Measurements from ENCODE around the gene CYB5RL.

Gene CYB5RL

DNA sequence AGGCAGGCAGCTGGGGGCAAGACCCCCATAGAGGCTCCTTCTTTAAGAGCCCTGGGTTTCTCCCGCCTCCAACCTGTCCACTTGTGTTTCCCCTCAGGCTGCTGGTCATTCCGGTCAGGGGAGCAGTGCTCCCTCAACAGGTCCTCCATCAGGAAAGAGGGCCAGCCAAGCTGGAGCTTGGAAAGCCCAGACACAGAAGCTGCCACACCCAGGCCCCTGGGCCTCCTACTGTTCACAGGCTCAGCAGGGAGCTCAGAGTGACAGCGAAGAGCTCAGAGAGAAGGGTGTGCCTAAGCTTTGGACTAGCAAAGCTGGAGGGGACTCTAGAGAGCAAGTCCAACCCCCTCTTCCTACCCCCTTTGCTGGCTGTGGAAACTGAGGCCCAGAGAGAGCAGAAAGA, 36.8 kb downstream of the CYB5RL start:
- no peak for TF ChIP-seq CTCF (IDR thresholded peaks at IDR 0.05; ENCODE audit: control extremely low read depth, extremely low read depth, low read depth, missing control alignments)
- ChIA-PET POLR2A (no interaction called here), CTCF (interaction anchor here (1.9 kb wide), 1 partner anchor 39 kb away, joined by 4 read pairs; no protein-coding TSS in a partner anchor)
- no peak for DNase-seq (ENCODE audit: extremely low spot score)

DNA sequence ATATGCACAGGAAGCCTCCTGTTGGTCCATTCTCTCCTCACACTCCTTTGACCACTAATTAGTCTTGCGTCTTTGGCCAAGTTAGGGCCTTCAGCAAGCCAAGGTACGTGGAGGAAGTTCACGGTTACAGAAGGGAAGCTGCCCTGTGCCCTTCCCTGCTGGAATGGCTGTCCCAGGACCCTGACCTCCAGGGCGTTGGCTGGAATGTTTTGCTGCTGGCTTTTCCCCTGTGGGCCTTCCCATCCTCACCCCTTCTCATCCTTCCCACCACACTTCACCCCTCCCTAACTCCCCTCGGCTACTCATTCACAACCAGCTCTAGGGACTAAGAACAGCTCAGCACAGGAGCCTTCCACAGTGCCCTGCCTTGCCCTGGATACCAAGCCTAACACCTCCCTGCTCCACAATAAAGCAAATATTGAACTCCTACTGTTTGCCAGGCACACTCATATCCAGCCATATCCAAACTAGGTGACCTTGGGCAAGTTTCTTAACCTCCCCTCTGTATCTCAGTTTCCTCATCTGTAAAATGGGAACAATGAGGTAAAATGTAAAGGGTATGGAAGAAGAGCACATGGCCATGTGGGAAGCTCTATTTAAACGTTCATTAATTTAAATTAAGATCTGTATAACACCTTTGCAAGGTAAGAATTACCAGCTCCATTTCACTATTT, 38.2 kb downstream of the CYB5RL start:
- CTCF ChIA-PET, result interaction anchor here (1.1 to 1.9 kb wide), 2 partner anchors 10 to 40 kb away, joined by 4 to 9 read pairs; no protein-coding TSS in a partner anchor
- no peak for DNase-seq (ENCODE audit: extremely low spot score)
- POLR2A ChIA-PET, result no interaction called here
- TF ChIP-seq CTCF (IDR thresholded peaks at IDR 0.05; ENCODE audit: control extremely low read depth, extremely low read depth, low read depth, missing control alignments), result no peak

GRCh38 chr1:54160351-54160750, 39.5 kb downstream of the CYB5RL start:
- ChIA-PET CTCF (no interaction called here), POLR2A (no interaction called here)
- no peak for TF ChIP-seq CTCF (IDR thresholded peaks at IDR 0.05; ENCODE audit: control extremely low read depth, extremely low read depth, low read depth, missing control alignments)
- no peak for DNase-seq (ENCODE audit: extremely low spot score)

GRCh38 chr1:54159733-54160316, 40.0 kb downstream of the CYB5RL start:
- no peak for DNase-seq (ENCODE audit: extremely low spot score)
- TF ChIP-seq CTCF (IDR thresholded peaks at IDR 0.05; ENCODE audit: control extremely low read depth, extremely low read depth, low read depth, missing control alignments), result no peak
- POLR2A ChIA-PET, result no interaction called here
- CTCF ChIA-PET, result no interaction called here

- DNase-seq (ENCODE audit: extremely low spot score), result no peak
- ChIA-PET CTCF (no interaction called here), POLR2A (no interaction called here)
- no peak for TF ChIP-seq CTCF (IDR thresholded peaks at IDR 0.05; ENCODE audit: control extremely low read depth, extremely low read depth, low read depth, missing control alignments)
These were observed 41.8 kb downstream of the CYB5RL start for GRCh38 chr1:54158071-54158470.

GRCh38 chr1:54157401-54157800, 42.4 kb downstream of the CYB5RL start:
- DNase-seq (ENCODE audit: extremely low spot score), result no peak
- CTCF ChIA-PET, result no interaction called here
- no peak for TF ChIP-seq CTCF (IDR thresholded peaks at IDR 0.05; ENCODE audit: control extremely low read depth, extremely low read depth, low read depth, missing control alignments)
- POLR2A ChIA-PET, result no interaction called here

Data from GM10248 (cell line).